HG02870 (cell line): ENCODE measurements around the gene CHRNB2.

Source experiments
- ATAC-seq: cut with Tn5 transposase; IDR thresholded peaks from one replicate; pipeline ENCODE4 v1.9.1; 2021; ENCODE audit warnings: mild to moderate bottlenecking, moderate library complexity; ENCODE audit not compliant: unreplicated experiment

Gene CHRNB2

DNA sequence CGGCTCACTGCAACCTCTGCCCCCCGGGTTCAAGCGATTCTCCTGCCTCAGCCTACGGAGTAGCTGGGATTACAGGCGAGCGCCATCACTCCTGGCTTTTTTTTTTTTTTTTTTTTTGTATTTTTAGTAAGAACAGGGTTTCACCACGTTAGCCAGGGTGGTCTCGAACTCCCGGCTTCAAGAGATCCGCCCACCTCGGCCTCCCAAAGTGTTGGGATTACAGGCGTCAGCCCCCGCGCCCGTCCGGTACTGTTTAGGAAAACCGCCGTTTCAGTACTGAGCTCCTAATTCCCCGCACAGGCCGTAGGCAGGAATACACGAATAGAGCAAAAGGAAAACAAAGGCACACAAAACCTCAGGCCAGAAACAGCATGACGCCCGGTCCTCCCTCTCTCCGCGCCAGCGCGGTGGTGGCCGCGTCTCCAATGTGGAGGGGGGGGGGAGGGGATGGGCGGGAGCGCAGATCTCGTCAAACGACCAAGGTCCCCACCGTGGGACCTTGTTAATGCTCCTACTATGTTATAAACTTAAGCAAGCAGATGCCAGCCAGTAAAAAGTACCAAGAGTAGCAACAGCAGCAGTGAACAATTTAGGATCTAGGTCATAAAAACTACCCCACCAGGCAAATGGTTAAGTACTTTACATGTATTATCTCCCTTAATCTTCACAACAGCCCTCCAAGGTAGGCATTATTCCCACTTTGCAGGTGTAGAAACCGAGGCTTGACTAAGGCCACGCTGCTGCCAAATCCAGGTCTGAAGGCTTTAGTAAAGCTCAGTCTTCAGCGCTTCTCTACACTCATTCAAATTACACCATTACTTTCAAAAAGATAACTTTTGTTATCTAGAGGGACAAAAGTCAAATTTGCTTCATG, 41.1 kb downstream of the CHRNB2 start:
- ATAC-seq, result no peak

DNA sequence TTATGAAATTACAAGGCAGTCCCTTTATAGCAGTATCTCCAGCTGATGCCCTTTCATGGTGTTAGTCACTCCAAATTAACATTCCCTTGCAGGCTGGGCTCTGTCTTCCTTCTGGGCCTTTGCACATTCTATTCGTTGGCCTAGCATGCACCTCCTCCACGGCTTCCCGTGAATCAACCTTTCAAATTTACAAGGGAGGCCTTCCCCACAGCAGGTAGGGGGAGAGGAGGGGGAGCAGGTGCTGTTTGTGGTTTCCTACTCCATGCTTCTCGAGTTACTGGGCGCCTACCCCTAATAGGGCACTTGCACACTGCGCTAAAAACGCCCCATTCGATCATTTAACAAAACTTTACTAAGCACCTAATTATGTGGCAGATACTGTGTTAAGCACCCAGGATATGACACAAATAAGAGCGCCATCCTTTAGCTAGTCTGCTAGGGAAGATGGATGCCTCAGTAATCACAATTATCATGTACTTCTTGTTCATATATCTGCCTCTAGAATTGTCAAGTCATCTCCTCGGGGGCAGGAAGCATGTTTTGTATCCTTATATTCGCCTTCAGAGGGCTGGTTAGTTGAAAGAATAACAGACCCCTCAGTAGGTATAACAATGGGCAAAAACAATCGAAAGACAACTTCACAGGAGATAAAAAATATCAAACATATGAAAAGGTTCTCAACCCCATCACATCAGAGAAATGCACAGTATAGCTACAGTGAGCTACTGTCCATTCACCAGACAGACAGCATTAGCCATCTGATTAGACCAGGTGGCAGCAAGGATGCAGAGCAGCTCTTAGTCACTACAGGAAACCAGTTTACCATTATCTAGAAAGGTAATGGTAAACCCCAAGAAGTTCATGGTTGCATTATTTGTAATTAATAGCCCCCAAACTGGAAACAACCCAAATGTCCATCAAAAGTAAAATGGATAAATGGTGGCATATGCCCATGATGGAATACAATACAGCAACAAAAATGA, 42.1 kb downstream of the CHRNB2 start:
- ATAC-seq, result no peak

DNA sequence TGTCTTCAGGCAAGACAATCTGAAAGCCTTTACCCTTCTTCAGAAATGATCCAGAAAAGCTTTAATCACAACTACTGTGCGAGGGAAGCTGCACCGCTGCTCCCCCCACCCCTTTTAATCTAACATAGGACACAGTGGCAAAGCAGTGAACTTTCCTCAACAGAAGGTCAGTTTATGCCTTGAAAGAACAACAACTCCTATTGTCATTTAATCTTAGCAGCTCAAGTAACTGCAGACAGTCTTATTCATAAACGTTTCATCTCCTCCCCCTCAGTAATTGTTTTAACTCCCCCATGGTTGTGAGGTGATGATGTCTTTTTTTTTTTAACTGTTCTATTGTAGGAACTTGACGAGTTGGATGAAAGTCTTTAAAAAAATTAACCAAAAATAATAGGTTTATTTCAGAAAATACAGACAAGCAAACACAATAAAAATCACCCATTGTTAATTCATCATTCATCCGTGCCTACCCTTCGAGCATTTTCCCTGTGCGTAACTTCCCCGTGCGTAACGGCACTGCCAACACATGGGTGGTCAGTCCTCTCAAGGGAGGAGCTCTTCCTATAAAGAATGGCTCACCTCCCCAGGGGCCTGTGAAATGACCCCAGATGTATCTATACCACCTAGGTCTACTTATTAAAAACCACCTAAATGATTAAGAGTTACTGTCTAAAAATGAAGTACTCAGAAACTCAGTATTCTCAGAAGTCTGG, 43.7 kb downstream of the CHRNB2 start:
- ATAC-seq, result no peak

DNA sequence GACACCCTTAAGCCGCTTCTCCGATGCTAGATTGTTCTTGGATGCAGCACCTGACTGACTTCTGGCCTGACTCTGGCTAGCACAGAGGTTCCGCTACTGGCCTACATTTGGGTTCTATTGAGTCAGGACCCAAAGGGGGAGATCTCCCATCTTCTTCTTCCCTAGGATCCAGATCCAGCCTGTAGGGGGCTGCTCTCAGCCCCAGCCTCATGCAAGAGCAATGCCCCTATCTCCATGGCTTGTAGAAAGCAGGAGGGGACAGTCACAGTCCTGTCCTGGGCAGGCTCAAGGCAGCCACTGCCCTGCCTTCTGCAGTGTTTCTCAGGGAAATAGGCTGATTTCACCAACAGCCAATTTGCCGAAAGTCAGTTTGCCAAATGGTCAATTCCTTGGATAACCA, 46.7 kb downstream of the CHRNB2 start:
- no peak for ATAC-seq

DNA sequence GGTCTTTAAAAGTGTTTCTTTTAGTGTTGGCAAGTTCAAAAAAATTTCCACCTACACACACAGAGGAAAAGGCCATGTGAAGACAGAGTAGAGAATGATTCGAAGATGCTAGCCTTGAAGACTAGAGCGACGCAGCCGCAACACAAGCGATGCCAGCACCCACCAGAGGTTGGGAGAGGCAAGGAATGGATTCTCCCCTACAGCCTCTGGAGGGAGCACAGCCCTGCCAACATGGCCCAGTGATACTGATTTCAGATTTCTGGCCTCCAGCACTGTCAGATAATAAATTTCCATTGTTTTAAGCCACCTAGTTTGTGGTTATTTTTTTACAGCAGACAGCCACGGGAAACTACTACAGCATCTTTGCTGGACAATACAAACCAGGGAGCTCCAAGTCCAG, 47.3 kb downstream of the CHRNB2 start:
- no peak for ATAC-seq

DNA sequence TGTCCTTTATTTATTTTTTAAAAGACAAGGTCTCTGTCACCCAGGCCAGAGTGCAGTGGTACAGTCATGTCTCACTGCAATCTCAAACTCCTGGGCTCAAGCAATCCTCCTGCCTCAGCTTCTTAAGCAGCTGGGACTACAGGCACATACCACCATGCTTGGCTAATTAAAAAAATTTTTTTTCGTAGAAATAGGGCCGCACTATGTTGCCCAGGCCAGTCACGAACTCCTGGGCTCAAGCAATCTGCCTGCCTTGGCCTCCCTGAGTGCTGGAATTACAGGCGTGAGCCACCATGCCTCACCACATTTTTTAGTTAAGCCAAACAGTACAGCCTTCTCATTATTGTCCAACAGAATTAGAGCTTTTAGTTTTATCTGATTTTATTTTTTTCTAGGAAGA, 47.8 kb downstream of the CHRNB2 start:
- no peak for ATAC-seq

DNA sequence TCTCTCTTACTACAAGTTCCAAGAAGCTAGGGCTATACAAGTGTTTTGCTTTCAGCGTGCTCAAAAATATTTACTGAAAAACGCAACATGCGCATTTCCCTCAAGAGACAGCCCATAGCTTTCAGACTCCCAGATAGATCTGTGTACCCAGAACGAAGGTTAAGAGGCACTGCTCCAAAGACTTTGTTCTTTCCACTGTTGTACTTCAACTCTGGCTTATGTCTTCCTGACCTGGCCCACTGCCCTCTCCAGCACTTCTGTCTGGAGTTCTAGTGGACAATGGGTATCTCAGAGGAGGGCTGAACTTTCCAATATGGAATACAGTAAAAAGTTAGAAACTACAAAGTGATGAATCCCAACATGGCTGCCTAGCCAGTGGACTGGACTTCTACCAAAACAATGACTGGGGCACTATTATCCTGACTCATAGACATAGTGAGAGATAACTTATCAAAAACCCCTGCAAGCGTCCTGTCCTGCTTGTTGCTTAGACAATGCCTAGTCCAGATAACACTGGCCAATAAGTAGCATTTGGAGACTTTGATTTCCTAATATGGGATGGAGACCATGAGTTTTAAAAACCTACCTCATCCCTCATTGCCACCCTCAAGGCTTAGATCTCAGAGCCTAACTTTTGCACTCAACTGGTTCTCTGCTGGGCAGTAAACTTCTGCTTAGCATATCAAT, 49.2 kb downstream of the CHRNB2 start:
- ATAC-seq, result no peak

DNA sequence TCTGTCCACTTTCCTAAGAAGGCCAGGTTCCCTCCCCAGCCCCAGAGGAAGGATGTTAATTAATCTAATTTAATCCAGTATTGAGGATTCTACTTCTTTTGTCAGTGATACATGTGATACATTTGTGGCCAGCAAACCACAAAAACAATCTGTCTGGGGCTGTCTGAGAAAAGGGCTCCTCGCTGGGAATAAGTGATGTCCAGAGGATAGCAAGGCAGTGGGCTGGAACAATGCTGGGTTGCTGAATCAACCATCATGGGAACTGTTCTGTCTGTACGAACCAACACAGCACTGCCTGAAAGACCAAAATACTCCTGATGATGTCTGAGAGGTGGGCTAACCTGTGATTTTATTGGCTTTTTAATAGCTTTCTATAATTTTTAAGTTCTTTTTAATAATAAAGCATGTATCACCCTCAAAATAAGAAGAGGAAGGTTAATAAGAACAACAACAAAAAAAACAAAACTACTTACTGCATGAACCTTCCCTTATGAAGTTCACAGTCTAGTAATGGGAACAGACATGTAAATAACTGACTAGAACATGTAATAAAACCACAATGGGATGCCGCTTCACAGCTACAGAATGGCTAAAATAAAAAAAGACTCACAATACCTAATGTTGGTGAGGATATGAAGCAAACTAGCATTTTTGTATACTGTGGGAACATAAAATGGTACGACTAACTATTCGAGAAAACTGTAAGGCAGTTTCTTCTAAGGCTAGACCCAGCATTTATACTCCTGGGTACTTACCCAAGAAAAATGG, 51.8 kb downstream of the CHRNB2 start:
- ATAC-seq, result no peak

DNA sequence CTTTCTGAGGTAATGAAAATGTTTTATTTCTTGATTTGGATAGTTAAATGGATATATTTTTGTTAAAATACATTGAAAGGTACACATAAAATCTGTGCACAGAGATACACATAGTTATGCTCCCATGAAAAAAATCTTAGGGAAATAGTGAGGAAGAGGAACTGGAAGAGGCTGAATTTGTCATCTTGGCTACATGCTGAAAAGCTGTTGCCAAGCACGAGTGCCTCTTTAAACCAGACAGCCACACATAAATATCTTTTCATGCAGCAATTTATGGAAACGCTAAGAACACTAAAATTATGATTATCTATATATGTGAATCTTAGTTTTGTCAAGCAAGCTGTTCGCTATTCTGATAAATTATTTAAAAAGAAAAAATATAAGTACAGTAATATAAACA, 53.2 kb downstream of the CHRNB2 start:
- no peak for ATAC-seq

DNA sequence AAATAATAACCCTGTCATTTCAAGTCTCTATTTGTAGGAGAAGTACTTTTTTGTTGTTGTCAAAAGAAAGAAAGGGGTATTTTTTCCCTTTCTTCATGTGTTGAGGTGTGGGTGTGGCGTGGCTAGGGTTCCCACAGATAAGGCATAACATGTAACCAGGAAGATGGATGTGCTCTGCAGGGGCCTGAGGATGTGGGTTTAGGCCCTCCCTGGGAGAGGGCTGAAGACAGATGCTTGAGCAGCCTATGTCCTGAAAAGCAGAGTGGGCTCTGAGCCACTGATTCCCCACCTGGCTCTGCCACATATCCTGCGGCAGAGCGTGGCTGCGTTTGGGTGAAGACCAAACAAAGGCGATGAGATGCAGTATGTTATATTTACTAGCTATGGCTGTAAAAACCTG, 54.3 kb downstream of the CHRNB2 start:
- no peak for ATAC-seq

DNA sequence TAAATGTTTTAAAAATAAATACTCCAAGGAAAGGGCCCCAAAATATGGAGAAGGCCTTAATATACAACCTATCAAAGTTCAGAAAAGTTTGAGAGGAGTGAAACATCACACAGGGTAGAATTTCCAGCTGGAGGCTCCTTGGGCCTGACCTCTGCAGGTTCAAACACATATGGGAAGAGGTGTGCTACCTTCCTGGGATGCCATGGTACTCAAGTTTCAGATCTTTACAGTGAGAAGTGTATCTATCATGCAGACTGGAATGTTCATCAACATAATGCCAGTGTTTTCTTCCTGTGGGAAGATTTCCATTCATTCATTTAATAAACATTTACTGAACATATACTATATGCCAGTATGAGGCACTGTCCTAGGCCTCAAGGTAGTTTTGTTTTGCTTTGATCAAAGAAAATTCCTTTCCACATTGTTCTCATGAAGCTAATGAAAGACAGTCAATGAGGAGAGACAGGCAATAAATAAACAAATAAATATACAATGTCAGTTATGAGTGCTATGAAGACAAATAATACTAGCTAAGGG, 55.0 kb downstream of the CHRNB2 start:
- no peak for ATAC-seq

DNA sequence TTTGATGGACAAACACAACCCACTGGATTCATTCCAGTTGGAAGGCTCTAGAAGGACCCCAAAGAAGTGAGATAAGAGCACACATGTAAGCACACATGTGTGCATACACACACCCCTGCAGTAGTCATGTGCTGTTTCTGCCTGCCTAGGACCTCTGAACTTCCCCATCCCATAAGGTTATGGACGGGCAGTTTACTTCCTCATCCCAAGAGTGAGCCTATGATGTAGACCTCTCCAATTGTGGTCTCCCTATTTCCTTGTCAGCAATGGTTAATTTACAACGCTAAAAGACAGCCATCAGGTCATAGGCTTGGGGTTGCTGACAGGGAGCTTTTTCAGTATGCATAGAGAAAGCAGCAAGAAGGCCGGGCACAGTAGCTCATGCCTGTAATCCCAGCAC, 55.8 kb downstream of the CHRNB2 start:
- no peak for ATAC-seq

DNA sequence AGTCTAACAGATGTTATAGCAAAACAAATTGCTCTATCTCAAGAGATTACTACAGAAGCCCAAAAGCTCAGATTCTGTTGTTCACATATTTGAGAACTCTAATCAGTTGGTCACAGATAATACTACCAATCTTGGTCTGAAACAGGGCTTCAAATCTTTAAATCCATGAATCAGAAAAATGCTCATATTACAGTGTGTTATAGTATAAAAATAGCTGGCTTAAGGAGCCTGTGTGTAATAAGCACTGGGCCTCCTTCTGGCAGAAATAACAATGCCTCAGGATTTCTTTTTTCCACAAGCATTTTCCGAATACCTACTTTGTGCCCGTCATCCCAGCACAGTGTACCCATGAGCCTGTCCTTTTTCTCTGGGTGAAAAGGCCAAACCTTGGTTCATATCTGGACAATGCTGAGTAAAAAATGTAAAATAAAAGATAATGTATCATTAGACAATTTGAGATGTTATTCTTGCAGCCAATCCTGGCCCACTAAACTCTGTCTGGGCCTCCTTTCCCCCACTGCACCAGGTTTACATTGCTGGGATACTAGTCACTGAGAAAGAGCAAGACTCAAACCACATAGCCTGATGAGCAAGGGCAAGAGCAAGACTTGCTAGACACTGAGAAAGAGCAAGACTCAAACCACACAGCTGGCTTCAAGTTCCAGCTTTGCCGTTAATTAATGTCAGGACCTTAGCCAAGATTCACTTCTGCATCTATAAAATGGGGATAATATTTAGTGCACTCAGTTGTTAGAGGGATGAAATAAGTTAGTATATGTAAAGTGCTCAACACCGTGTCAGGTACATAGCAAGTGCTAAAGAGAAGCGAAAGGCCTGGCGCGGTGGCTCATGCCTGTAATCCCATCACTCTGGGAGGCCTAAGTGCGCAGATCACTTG, 57.4 kb downstream of the CHRNB2 start:
- ATAC-seq, result no peak

DNA sequence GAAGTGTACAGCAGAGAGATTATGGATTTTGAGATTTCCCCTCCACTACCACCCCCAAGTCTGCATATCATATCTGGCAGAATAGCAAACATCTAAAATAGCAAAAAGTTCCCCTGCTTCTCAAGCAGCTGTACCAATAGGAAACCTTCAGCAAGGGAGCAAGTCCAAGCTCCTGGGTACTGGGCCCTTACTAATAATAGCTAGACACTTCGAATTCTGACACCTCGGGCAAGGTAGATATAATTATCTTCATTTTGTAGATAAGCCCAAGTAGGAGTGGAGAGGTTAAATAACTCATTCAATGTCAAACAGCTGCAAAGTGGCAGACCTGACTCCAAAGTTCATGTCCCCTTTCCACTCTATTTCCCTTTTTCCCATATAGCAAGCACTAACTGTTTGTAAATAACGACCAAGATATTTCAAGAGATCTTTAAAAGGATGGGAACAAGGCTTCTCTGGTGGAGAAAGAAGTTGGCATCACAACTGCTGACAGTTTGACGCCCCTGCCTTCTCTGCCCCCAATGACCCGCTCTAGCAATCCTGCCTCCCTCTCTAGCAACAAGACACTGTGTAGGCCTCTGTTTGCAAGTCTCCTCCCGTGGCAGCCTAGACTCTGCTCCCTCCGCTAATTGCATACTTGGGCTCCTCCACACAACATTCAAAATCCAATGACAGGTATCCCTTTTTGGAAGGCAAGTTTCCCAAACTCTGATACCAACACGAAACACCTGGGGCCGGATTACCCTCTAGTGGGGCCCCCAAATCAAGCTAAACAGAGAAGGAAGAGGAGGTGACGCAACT, 59.1 kb downstream of the CHRNB2 start:
- no peak for ATAC-seq

DNA sequence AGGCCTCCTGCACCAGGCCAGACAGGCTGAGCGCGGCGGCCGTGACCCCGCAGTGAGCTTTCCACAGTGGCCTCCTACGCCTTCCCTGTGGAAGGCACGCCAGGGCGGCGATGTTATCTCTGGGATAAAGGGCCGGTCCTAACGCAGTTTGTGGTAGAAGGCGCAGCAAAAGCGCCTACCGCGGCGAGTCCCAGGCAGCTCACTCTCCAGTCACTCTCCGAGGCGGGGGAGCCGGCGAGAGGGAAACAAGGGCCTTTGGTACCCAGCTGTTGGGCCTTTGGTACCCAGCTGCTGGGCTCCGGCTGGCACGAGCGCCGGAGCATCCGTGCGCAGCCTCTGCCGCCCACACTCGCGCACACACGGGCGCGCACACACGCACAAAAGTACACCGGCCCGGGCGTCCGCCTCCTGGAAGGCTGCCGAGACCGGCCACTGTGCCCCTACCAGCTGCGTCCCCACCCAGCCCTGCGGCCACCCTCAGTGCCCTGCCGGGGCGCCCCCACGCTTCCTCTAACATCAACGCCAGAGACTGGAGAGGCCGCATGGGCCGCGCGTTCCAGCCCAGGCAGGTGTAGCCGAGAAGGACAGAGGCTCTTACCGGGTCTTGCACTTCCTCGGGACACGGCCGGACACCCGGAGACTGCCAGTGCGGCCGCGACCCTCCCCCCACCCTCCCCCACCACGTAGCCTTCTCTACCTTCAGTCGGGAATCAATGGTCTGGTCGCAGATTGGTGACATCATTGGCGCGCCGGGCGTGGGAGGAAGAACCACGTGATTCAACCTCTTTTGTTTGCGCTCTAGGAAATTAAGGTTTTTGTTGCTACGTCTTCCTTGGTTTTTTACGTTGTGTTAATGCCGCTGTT, 59.9 kb downstream of the CHRNB2 start:
- ATAC-seq, result no peak

DNA sequence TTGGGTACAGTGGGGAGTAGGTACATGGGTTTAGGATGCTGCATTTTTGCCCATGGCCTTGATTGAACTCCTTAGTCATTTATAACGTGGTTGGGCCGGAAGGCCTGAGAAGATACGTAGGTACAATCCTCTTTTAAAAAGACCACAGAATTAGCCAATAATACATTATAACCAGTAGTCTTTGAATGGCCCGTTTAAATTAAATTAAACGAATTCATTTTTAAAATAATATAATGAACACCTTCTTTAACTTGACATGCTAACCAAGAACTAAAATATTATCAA, 60.5 kb downstream of the CHRNB2 start:
- no peak for ATAC-seq

DNA sequence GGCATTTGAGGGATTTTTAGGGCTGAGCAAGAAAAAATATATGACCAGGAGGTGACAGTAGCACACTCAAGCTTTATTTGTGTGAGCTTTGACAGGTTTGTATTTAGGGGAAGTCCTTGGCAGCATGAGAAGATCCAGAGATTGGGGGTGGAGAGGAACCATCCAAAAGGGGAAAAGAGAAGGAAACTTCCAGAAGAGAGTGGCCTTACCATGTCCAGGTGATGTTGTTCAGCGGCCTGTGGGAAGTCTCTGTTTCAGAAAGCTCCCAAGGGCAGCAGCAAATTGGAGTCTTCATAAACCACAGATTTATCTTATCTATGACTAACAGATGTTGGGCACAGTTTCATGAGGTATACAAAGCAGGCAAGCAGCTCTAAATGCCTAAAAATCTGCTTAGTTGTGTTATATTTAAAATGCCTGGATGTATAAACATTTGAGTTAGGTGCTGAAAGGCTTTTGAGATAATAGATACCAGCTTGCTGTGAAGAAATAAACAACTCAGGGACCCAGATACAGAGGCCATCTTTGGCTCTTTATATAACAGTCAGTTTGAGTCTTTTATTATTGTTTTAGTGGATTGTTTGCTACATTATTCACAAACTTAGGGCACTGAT, 61.6 kb downstream of the CHRNB2 start:
- no peak for ATAC-seq
